PFSK-1 (cell line): ENCODE results near the gene FNBP1.

ENCODE experiments used
- POLR2AphosphoS5 ChIP-seq: IDR thresholded peaks from 2 replicates; pipeline ENCODE4 v1.6.1; 2012; ENCODE audit warnings: low read depth, mild to moderate bottlenecking, control low read depth, low read length, moderate library complexity
- REST ChIP-seq, 2 experiments: IDR thresholded peaks; 2 replicates each; pipeline versions ENCODE4 v1.6.1 to v1.8.0; 2011 to 2012; ENCODE audit warnings: low read depth in 2 of 2, low read length in 2 of 2, control low read depth in 1 of 2, inconsistent platforms in 1 of 2, mild to moderate bottlenecking in 1 of 2, moderate library complexity in 1 of 2; ENCODE audit not compliant: insufficient read depth in 1 of 2
- SIN3A ChIP-seq: IDR thresholded peaks from 2 replicates; pipeline ENCODE4 v1.6.1; 2012; ENCODE audit warnings: mild to moderate bottlenecking, low read length, moderate library complexity, borderline replicate concordance; ENCODE audit not compliant: insufficient read depth
- TAF1 ChIP-seq: IDR thresholded peaks from 2 replicates; pipeline ENCODE4 v1.6.1; 2012; ENCODE audit warnings: low read length, control low read depth, borderline replicate concordance; ENCODE audit not compliant: insufficient read depth

GRCh38 chr9:130058887-130059286, 15.9 kb upstream of the FNBP1 start:
- TF ChIP-seq TAF1 (no peak), SIN3A (no peak), REST (IDR thresholded peaks at IDR 0.05; ENCODE audit: insufficient read depth in 1 of 2, low read depth in 2 of 2, low read length in 2 of 2) (no peak), POLR2AphosphoS5 (no peak)
